TTC549 (cell line): ENCODE data around the gene FCAMR.

Source experiments
- FAIRE-seq: peaks from 2 replicates; lab custom pipeline; 2012; peaks lifted over from hg19 to GRCh38; lab: Jason Lieb, UNC

The FCAMR gene

GRCh38 chr1:206955476-206956451 is 14.5 kb downstream of the FCAMR start:
- FAIRE-seq: no peak

GRCh38 chr1:206954459-206955342 is 15.6 kb downstream of the FCAMR start:
- no peak for FAIRE-seq

- FAIRE-seq: no peak
Measured at GRCh38 chr1:206953626-206954025, 16.6 kb downstream of the FCAMR start.

GRCh38 chr1:206953126-206953525 is 17.1 kb downstream of the FCAMR start:
- FAIRE-seq: no peak

GRCh38 chr1:206952171-206952570 is 18.1 kb downstream of the FCAMR start:
- FAIRE-seq: no peak

- no peak for FAIRE-seq
Measured at GRCh38 chr1:206951318-206952100, 18.8 kb downstream of the FCAMR start.

GRCh38 chr1:206949641-206950040 is 20.6 kb downstream of the FCAMR start:
- no peak for FAIRE-seq

- no peak for FAIRE-seq
Measured at GRCh38 chr1:206949208-206949607, 21.1 kb downstream of the FCAMR start.

GRCh38 chr1:206947255-206947654 is 23.0 kb downstream of the FCAMR start:
- FAIRE-seq: no peak

- no peak for FAIRE-seq
Measured at GRCh38 chr1:206946261-206946660, 24.0 kb downstream of the FCAMR start, which contains the start of gene PIGR. TSS of gene PIGR (minus strand) at chr1:206946466. CDS start at chr1:206940531, 5,935 bp downstream.

- FAIRE-seq: no peak
Measured at GRCh38 chr1:206945779-206946178, 24.5 kb downstream of the FCAMR start.

- no peak for FAIRE-seq
Measured at GRCh38 chr1:206944703-206945102, 25.6 kb downstream of the FCAMR start.

- FAIRE-seq: no peak
Measured at GRCh38 chr1:206941766-206942418, 28.4 kb downstream of the FCAMR start.

- no peak for FAIRE-seq
Measured at GRCh38 chr1:206940588-206940936, 29.7 kb downstream of the FCAMR start.

GRCh38 chr1:206939841-206940587 is 30.2 kb downstream of the FCAMR start:
- no peak for FAIRE-seq

- no peak for FAIRE-seq
Measured at GRCh38 chr1:206939131-206939530, 31.1 kb downstream of the FCAMR start.

GRCh38 chr1:206937425-206937824 is 32.8 kb downstream of the FCAMR start:
- no peak for FAIRE-seq

GRCh38 chr1:206935491-206936067 is 34.7 kb downstream of the FCAMR start:
- FAIRE-seq: no peak

GRCh38 chr1:206933333-206933945 is 36.8 kb downstream of the FCAMR start:
- no peak for FAIRE-seq

GRCh38 chr1:206932177-206932576 is 38.1 kb downstream of the FCAMR start:
- FAIRE-seq: no peak
